ENCODE results near the gene CRADD. TPM values are rescaled to one million over a fixed set of nuclear protein-coding genes. Genes with fewer than 3 reads are reported as not detected.

Gene CRADD
- total RNA-seq, 2 experiments from 2014 or later = 5.8 to 9.2 TPM

DNA sequence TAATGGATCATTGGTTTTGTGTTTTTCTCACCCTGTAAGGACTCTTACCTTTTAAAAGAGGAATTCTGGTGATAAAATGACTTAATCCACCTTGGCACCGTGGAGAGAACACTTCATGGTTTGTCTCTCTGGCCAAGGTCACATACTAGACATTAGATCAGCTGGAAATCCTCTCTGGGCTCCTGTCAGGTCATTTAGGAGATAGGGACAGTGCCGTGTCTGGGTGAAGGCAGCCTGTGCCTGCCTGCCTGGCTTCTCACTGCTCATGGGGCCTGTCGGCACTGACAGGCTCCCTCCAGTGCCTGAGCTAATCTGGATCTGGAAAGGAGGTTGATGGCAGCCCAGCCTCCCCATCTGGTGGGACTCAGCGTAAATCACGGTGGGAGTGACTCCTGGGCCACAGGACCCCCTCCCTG is 5.7 kb downstream of the CRADD start:
- H3K9me3 ChIP-seq (ENCODE audit: control insufficient read depth in 1 of 2, insufficient read depth in 1 of 2, low read length in 2 of 2) = no peaks in the 10 kb centered on the region
- H3K4me3 Mint-ChIP-seq = no peak overlapping the region
- H3K27me3 Mint-ChIP-seq = no peaks in the 10 kb centered on the region
- TF ChIP-seq, protein P1, sequence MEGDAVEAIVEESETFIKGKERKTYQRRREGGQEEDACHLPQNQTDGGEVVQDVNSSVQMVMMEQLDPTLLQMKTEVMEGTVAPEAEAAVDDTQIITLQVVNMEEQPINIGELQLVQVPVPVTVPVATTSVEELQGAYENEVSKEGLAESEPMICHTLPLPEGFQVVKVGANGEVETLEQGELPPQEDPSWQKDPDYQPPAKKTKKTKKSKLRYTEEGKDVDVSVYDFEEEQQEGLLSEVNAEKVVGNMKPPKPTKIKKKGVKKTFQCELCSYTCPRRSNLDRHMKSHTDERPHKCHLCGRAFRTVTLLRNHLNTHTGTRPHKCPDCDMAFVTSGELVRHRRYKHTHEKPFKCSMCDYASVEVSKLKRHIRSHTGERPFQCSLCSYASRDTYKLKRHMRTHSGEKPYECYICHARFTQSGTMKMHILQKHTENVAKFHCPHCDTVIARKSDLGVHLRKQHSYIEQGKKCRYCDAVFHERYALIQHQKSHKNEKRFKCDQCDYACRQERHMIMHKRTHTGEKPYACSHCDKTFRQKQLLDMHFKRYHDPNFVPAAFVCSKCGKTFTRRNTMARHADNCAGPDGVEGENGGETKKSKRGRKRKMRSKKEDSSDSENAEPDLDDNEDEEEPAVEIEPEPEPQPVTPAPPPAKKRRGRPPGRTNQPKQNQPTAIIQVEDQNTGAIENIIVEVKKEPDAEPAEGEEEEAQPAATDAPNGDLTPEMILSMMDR (IDR thresholded peaks at IDR 0.05) = no peak
- H3K27me3 ChIP-seq (ENCODE audit: control insufficient read depth in 1 of 2, insufficient read depth in 2 of 2, low read length in 2 of 2) = no peaks in the 10 kb centered on the region
- no peak for ATAC-seq (ENCODE audit: poor library complexity)
- peaks cover 37% of the 10 kb centered on the region for H3K36me3 Mint-ChIP-seq (ENCODE audit: low read depth)
- ChIA-PET POLR2A (interaction anchor here (0.7 kb wide), 1 partner anchor 496 kb away, joined by 4 read pairs; no protein-coding TSS in a partner anchor), CTCF (no interaction called here)
- peaks cover 7% of the 10 kb centered on the region for H3K36me3 ChIP-seq (ENCODE audit: insufficient read depth, low read length)
- peaks cover 21% of the 10 kb centered on the region for H3K4me1 ChIP-seq (ENCODE audit: insufficient read depth, low read length)
- no peaks in the 10 kb centered on the region for H3K9me3 Mint-ChIP-seq
- intact Hi-C loops (cut with DNase I, micrococcal nuclease) = loop anchor here in 1 of 2 experiments (10.0 kb wide), 1 partner anchor 582 kb away; no protein-coding TSS in a partner anchor
- no peak overlapping the region for H3K4me3 ChIP-seq (ENCODE audit: low read length)
- H3K27ac Mint-ChIP-seq = no peak overlapping the region
- DNase-seq = no peak
- no peak overlapping the region for H3K27ac ChIP-seq (ENCODE audit: low read depth in 1 of 2, low read length in 2 of 2)
- peaks cover 47% of the 10 kb centered on the region for H3K4me1 Mint-ChIP-seq (ENCODE audit: low read depth)

- no peak overlapping the region for H3K27ac ChIP-seq (ENCODE audit: low read depth in 1 of 2, low read length in 2 of 2)
- TF ChIP-seq, protein P1 (IDR thresholded peaks at IDR 0.05) = no peak
- H3K9me3 ChIP-seq (ENCODE audit: control insufficient read depth in 1 of 2, insufficient read depth in 1 of 2, low read length in 2 of 2) = no peaks in the 10 kb centered on the region
- no peaks in the 10 kb centered on the region for H3K27me3 ChIP-seq (ENCODE audit: control insufficient read depth in 1 of 2, insufficient read depth in 2 of 2, low read length in 2 of 2)
- Mint-ChIP-seq H3K4me3 (no peak overlapping the region), H3K4me1 (ENCODE audit: low read depth) (peaks cover 41% of the 10 kb centered on the region), H3K27ac (no peak overlapping the region), H3K27me3 (no peaks in the 10 kb centered on the region), H3K36me3 (ENCODE audit: low read depth) (peaks cover 34% of the 10 kb centered on the region), H3K9me3 (no peaks in the 10 kb centered on the region)
- H3K4me1 ChIP-seq (ENCODE audit: insufficient read depth, low read length) = peaks cover 16% of the 10 kb centered on the region
- DNase-seq (no peak), ATAC-seq (ENCODE audit: poor library complexity) (no peak)
- POLR2A ChIA-PET = interaction anchor here (0.7 kb wide), 1 partner anchor 497 kb away, joined by 4 read pairs; no protein-coding TSS in a partner anchor
- intact Hi-C loops (cut with DNase I, micrococcal nuclease) = loop anchor here in 1 of 2 experiments (10.0 kb wide), 1 partner anchor 581 kb away; no protein-coding TSS in a partner anchor
- peaks cover 7% of the 10 kb centered on the region for H3K36me3 ChIP-seq (ENCODE audit: insufficient read depth, low read length)
- no peak overlapping the region for H3K4me3 ChIP-seq (ENCODE audit: low read length)
- CTCF ChIA-PET = no interaction called here
These were observed 6.2 kb downstream of the CRADD start for GRCh38 chr12:93683410-93683809.

- H3K4me3 ChIP-seq (ENCODE audit: low read length) = no peak overlapping the region
- ChIA-PET CTCF (no interaction called here), POLR2A (no interaction called here)
- no peaks in the 10 kb centered on the region for H3K27me3 Mint-ChIP-seq
- no peaks in the 10 kb centered on the region for H3K9me3 ChIP-seq (ENCODE audit: control insufficient read depth in 1 of 2, insufficient read depth in 1 of 2, low read length in 2 of 2)
- no peak overlapping the region for H3K27ac ChIP-seq (ENCODE audit: low read depth in 1 of 2, low read length in 2 of 2)
- peaks cover 28% of the 10 kb centered on the region for H3K4me1 Mint-ChIP-seq (ENCODE audit: low read depth)
- no peak overlapping the region for H3K27ac Mint-ChIP-seq
- H3K36me3 ChIP-seq (ENCODE audit: insufficient read depth, low read length) = peaks cover 7% of the 10 kb centered on the region
- H3K36me3 Mint-ChIP-seq (ENCODE audit: low read depth) = peaks cover 24% of the 10 kb centered on the region
- no peaks in the 10 kb centered on the region for H3K27me3 ChIP-seq (ENCODE audit: control insufficient read depth in 1 of 2, insufficient read depth in 2 of 2, low read length in 2 of 2)
- ATAC-seq (ENCODE audit: poor library complexity) (no peak), DNase-seq (peak in 1 of 14 experiments; percentile 27)
- TF ChIP-seq, protein P1 (IDR thresholded peaks at IDR 0.05) = no peak
- H3K4me3 Mint-ChIP-seq = no peak overlapping the region
- intact Hi-C loops (cut with DNase I, micrococcal nuclease) = loop anchor here in 1 of 2 experiments (5.0 to 10.0 kb wide), 2 partner anchors 580 to 1248 kb away; no protein-coding TSS in a partner anchor
- H3K4me1 ChIP-seq (ENCODE audit: insufficient read depth, low read length) = peaks cover 9% of the 10 kb centered on the region
- H3K9me3 Mint-ChIP-seq = no peaks in the 10 kb centered on the region
These were observed 7.5 kb downstream of the CRADD start for GRCh38 chr12:93684716-93685115.

Measured in CD4-positive, alpha-beta T cell (primary cell).